ENCODE measurements around the gene COPG1. TPM values are rescaled to one million over a fixed set of nuclear protein-coding genes. Genes with fewer than 3 reads are reported as not detected.

The COPG1 gene
- total RNA-seq, 4 donors from 2014 or later: 35.6 to 409 (median 118) TPM

DNA sequence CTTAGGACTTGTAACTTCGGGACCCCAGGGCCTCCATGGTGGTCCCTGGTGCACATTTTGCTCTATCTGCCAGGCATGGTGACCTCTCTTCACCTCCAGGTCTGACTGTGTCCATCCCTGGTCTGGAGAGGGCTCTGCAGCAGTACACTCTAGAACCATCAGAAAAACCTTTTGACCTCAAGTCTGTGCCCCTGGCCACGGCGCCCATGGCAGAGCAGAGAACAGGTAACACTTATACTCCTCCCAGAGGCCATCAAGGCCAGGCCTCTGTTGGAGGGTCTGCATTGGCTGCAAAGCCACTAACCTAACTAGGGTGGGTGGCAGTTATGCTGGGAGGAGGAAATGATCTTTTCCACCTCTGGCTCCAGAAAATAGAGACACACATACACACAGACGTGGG, 19.0 kb downstream of the COPG1 start:
- intact Hi-C loops (cut with DNase I; ENCODE audit: low total_unique reads): no loop called here
- Histone ChIP-seq H3K36me3 (no peaks in the 10 kb centered on the region), H3K27me3 (no peaks in the 10 kb centered on the region), H3K4me1 (no peaks in the 10 kb centered on the region), H3K4me3 (no peak overlapping the region), H3K9me3 (no peaks in the 10 kb centered on the region), H3K27ac (no peak overlapping the region)
- TF ChIP-seq, protein P1, sequence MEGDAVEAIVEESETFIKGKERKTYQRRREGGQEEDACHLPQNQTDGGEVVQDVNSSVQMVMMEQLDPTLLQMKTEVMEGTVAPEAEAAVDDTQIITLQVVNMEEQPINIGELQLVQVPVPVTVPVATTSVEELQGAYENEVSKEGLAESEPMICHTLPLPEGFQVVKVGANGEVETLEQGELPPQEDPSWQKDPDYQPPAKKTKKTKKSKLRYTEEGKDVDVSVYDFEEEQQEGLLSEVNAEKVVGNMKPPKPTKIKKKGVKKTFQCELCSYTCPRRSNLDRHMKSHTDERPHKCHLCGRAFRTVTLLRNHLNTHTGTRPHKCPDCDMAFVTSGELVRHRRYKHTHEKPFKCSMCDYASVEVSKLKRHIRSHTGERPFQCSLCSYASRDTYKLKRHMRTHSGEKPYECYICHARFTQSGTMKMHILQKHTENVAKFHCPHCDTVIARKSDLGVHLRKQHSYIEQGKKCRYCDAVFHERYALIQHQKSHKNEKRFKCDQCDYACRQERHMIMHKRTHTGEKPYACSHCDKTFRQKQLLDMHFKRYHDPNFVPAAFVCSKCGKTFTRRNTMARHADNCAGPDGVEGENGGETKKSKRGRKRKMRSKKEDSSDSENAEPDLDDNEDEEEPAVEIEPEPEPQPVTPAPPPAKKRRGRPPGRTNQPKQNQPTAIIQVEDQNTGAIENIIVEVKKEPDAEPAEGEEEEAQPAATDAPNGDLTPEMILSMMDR (IDR thresholded peaks at IDR 0.05): no peak
- TF ChIP-seq POLR2A (IDR thresholded peaks at IDR 0.05): no peak
- DNase-seq: no peak

DNA sequence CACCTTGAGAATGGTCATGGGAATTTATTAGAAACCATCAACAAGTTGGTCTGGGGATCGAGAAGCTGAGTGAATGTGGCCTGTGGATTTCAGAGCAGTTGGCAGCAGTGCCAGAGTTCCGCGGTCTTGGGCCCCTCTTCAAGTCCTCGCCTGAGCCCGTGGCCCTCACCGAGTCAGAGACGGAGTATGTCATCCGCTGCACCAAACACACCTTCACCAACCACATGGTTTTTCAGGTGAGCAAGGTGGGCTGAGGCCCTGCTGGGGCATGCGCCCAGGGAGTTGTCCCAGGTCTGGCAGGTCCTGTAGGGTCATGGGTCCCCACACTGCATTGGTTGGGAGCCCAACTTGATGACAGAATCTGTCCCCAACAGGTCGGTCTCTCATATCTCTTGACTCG, 22.3 kb downstream of the COPG1 start:
- Histone ChIP-seq H3K4me3 (no peak overlapping the region), H3K4me1 (no peaks in the 10 kb centered on the region), H3K27me3 (no peaks in the 10 kb centered on the region), H3K27ac (no peak overlapping the region), H3K36me3 (no peaks in the 10 kb centered on the region), H3K9me3 (no peaks in the 10 kb centered on the region)
- intact Hi-C loops (cut with DNase I; ENCODE audit: low total_unique reads): no loop called here
- DNase-seq: no peak
- TF ChIP-seq POLR2A (IDR thresholded peaks at IDR 0.05): no peak
- TF ChIP-seq, protein P1 (IDR thresholded peaks at IDR 0.05): no peak

DNA sequence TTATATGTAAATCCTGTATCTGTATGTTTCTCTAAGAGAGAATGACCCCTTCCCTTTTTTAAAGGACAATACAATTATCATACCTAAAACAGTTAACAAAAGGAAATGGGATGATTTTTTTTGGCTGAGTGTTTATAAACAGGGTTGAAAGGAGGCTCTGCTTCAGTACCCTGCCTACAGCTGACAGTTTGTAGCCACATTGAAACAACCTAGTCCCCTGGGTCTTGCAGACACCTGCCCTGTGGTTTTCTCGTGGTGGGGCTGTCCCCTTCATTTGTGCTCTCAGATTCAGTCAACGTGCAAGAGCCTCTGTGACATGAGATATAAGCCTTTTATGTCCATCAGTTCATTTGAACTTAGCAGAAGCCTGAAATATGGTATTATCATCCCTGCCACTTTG, 27.0 kb downstream of the COPG1 start:
- DNase-seq: no peak
- Histone ChIP-seq H3K4me1 (peaks cover 0 to 9% of the 10 kb centered on the region in 2 donors), H3K4me3 (no peak overlapping the region), H3K27me3 (no peaks in the 10 kb centered on the region), H3K9me3 (no peaks in the 10 kb centered on the region), H3K36me3 (no peaks in the 10 kb centered on the region), H3K27ac (no peak overlapping the region)
- intact Hi-C loops (cut with DNase I; ENCODE audit: low total_unique reads): loop anchor here (5.0 kb wide), 1 partner anchor 41 kb away; a partner anchor contains a TSS
- no peak for TF ChIP-seq POLR2A (IDR thresholded peaks at IDR 0.05)
- TF ChIP-seq, protein P1 (IDR thresholded peaks at IDR 0.05): no peak

DNA sequence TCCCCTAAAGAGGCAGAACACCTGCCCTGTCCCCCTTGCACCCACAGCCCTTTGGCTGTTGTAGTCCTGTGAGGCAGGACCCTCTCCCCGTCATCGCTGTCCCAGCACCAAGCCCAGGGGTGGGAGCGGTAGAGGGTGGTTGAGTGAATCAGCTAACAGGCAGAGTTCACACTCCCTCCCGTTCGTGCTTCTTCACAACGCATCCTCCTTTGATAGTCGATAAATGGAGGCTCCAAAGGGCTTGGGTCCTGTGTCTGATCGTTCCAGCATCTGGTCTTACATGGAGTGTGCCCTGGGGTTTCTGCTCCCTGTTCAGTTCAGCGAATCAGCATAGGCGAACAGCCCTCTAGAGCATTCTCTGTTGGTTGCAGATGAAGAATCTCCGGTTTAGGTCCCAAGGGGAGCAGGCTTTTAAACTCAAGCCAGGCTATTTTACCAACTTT, 28.4 kb downstream of the COPG1 start:
- intact Hi-C loops (cut with DNase I; ENCODE audit: low total_unique reads): loop anchor here (5.0 kb wide), 1 partner anchor 39 kb away; a partner anchor contains a TSS
- Histone ChIP-seq H3K4me1 (peaks cover 0 to 9% of the 10 kb centered on the region in 2 donors), H3K4me3 (peak overlapping the region in 1 of 2 donors; percentile 96), H3K9me3 (no peaks in the 10 kb centered on the region), H3K27ac (peak overlapping the region; percentile 87 to 96), H3K27me3 (no peaks in the 10 kb centered on the region), H3K36me3 (no peaks in the 10 kb centered on the region)
- no peak for DNase-seq
- TF ChIP-seq POLR2A (IDR thresholded peaks at IDR 0.05): no peak
- TF ChIP-seq, protein P1 (IDR thresholded peaks at IDR 0.05): no peak

DNA sequence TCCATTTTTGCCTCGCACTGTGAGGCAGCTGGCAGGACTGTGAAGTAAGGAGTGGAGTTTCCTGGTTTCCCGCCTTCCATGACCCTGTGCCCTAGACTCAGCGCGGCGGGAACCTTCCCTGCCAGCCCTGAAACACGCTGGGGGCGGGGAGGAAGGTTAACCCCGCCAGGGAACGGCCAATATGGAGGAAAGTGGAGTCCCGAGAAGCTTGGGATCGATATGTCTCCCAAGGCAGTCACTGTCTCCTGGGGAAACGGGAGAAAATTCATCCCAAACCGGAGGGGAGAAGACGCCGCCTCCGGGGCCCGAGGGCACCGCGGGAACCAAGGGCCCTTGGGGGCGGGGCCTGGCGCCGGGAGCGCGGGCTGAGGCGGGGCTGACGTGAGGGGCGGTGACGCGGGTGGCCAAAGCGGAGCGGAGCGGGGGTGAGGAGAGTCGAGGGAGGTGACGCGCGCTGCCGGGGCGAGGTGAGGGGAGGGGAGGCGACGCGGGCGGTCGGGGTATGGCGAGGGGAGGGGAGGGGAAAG, 29.1 kb downstream of the COPG1 start, which contains the start of gene HMCES:
Gene HMCES, plus strand, starts transcription at position 432 of the 527 bp plus-strand sequence. CDS start 863 bp downstream, outside the sequence.
- H3K9me3 ChIP-seq: no peaks in the 10 kb centered on the region
- H3K4me1 ChIP-seq: peaks cover 0 to 9% of the 10 kb centered on the region in 2 donors
- TF ChIP-seq POLR2A (IDR thresholded peaks at IDR 0.05): peak; percentile 82 to 87
- TF ChIP-seq, protein P1 (IDR thresholded peaks at IDR 0.05): peak in 1 of 4 experiments; percentile 26
- peak within 1 kb of the TSS; percentile 66 to 96 for H3K4me3 ChIP-seq
- peak within 1 kb of the TSS; percentile 87 to 96 for H3K27ac ChIP-seq
- DNase-seq: peak; percentile 90 to 93
- intact Hi-C loops (cut with DNase I; ENCODE audit: low total_unique reads): loop anchor here (5.0 kb wide), 1 partner anchor 39 kb away; a partner anchor contains a TSS
- no peaks in the 10 kb centered on the region for H3K27me3 ChIP-seq
- no peaks in the 10 kb centered on the region for H3K36me3 ChIP-seq

All from uterus (tissue), 4 donors.